NCI-H187 treated with DMSO at 0.1 percent for 48 hours (cell line): Measurements from ENCODE around the gene PDE6A.
"Not testable (repeated sequence)": the region's sequence is repeated elsewhere in the genome, so short reads cannot be mapped to it uniquely, and the experiment has no call there.

ENCODE experiments used
- DNase-seq: peaks from one replicate; lab custom pipeline; 2025; lab: John Stamatoyannopoulos, UW

The PDE6A gene

DNA sequence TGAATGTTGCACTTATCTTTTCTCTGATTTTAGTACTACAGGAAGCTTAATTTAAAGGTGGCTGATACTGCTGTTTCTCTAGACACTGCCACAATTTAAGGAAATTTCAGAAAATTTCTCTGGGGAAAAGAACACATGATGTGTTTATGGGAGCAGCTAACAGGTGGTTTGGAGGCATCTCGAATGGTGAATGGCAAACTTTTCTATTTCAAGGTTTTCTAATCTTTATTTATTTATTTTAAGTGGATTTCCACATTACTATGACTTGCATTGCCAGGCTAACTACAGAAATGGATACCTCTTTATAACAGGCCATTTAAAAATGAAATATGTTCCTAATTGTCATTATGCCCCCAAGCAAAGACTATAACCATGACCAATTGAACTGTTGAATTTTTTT is 50.4 kb downstream of the PDE6A start:
- DNase-seq = no peak

- DNase-seq = no peak
These were observed 51.1 kb downstream of the PDE6A start for GRCh38 chr5:149893403-149893931.

- no peak for DNase-seq
These were observed 52.0 kb downstream of the PDE6A start for GRCh38 chr5:149892594-149892993.

DNA sequence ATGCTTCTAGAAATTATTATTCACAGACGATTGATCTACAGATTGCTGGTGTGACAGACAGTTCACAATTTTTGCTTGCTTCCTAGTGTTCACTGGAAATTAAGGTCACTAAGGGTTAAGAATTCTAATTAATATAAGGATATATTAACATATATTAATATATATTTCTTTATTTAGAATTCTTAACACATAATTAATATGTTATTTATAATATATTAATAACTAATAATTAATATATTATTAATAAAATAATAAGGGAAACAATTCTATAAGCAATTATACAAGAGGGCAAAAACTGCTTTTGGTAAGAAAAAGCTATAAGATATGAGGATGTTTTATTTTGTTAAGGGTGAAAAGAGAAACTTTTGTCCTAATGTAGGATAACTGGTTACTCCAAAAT is 56.3 kb downstream of the PDE6A start:
- DNase-seq = no peak

GRCh38 chr5:149887622-149888183 is 56.9 kb downstream of the PDE6A start:
- no peak for DNase-seq

- no peak for DNase-seq
These were observed 57.7 kb downstream of the PDE6A start for GRCh38 chr5:149886692-149887470.

GRCh38 chr5:149886060-149886459 is 58.5 kb downstream of the PDE6A start:
- no peak for DNase-seq

- DNase-seq = no peak
These were observed 59.1 kb downstream of the PDE6A start for GRCh38 chr5:149885513-149885912.

GRCh38 chr5:149883550-149883949 is 61.0 kb downstream of the PDE6A start:
- no peak for DNase-seq

GRCh38 chr5:149882633-149883032 is 62.0 kb downstream of the PDE6A start:
- DNase-seq = not testable (repeated sequence)

DNA sequence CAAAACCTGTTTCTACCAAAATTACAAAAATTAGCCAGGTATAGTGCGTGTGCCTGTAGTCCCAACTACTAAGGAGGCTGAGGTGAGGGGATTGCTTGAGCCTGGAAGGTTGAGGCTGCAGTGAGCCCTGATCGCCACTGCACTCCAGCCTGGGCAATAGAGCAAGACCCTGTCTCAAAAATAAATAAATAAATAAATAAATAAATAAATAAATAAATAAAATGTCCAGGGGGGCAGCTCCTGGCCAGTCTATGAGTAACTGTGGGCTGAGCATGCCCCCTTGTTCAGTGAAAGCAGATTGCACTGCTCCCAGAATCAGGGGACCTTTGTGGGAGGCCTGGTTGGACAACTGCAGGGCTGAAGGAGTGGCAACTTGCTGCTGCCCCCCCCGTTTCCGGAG is 62.7 kb downstream of the PDE6A start:
- no peak for DNase-seq

DNA sequence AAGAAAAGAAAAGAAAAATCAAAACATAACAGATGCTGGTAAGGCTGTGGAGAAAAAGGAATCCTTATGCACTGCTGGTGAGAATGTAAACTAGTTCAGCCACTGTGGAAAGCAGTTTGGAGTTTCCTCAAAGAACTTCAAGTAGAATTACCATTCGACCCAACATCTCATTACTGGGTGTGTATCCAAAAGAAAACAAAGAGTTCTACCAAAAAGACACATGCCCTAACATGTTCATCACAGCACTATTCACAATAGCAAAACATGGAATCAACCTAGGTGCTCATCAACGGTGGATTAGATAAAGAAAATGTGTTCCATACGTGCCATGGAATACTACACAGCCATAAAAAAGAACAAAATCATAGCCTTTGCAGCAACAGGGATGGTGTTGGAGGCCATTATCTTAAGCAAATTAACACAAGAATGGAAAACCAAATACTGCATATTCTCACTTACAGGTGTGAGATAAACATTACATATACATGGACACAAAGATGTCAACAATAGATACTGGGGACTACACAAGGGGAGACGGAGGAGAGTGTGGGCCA is 63.4 kb downstream of the PDE6A start:
- no peak for DNase-seq

GRCh38 chr5:149879593-149879992 is 65.0 kb downstream of the PDE6A start:
- not testable (repeated sequence) for DNase-seq

- no peak for DNase-seq
These were observed 66.2 kb downstream of the PDE6A start for GRCh38 chr5:149878371-149878770.

DNA sequence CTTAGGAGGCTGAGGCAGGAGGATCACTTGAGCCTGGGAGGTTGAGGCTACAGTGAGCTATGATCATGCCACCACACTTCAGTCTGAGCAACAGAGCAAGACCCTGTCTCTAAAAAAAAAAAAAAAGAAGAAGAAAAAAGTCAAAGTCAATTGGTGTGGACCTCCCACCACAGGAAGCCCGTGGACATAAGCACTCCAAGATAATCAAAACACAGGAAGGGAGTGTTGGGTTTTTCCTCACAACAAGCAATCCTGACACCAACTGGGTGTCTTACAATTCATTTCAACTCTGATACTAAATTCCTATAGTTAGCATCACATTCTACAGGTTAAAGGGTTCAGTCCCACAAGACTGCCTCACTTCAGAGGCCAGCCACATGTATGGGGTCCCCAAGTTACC is 70.7 kb downstream of the PDE6A start:
- no peak for DNase-seq

GRCh38 chr5:149872351-149873040 is 72.1 kb downstream of the PDE6A start:
- no peak for DNase-seq

- DNase-seq = no peak
These were observed 73.1 kb downstream of the PDE6A start for GRCh38 chr5:149871471-149871870.

DNA sequence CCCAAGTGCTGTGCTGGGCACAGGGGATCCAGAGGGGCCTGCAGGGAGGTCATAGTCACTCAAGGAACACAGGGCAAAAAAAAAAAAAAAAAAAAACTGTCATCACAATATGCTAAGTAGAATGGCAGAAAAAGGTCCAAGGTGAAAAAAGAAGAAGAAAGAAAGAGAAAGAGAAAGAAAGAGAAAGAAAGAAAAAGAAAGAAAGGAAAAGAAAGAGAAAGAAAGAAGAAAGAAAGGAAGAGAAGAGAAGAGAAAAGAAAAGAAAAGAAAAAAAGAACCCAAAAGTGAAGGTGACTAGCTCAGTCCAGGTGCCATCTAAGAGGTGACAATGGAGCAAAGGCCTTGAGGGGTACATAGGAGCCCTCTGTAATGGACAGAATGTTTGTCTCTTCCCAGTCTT is 73.9 kb downstream of the PDE6A start:
- DNase-seq = no peak

- DNase-seq = no peak
These were observed 74.4 kb downstream of the PDE6A start for GRCh38 chr5:149870232-149870631.

GRCh38 chr5:149869411-149869821 is 75.2 kb downstream of the PDE6A start:
- no peak for DNase-seq

DNA sequence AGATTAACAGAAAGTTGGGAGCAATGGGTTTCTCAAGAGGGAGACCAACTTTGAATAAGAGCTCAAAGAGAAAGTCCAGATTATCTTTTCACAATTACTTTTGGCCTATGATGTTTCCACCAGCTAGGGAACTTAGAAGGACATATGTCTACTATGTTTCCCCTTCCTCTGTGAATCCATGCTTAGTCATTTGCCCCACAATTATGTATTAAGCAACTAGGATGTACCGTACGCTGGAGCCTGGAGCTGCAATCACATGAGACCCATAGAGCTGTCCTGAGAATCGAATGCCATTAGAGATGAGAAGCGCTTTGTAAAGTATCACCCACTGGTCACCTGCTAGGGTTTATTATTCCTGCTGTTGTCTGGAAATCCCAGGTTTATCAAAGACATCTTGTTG is 78.8 kb downstream of the PDE6A start:
- no peak for DNase-seq

DNA sequence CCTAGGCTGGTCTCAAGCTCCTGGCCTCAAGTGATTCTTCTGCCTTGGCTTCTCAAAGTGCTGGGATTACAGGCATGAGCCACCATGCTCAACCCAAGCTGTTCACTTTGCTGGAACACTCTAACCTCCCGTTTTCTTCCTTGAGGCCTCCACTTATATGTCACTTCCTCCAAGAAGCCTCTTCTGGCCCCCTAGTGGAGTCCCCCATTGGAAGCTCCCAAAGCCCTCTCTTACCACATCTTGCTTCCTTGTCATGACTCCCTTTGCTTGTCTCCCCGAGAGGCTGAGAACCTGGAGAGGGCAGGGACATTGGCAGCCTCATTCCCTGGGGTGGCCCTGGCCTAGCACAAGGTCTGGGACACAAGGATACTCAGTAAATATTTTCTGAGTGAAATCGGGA is 80.8 kb downstream of the PDE6A start:
- DNase-seq = no peak

DNA sequence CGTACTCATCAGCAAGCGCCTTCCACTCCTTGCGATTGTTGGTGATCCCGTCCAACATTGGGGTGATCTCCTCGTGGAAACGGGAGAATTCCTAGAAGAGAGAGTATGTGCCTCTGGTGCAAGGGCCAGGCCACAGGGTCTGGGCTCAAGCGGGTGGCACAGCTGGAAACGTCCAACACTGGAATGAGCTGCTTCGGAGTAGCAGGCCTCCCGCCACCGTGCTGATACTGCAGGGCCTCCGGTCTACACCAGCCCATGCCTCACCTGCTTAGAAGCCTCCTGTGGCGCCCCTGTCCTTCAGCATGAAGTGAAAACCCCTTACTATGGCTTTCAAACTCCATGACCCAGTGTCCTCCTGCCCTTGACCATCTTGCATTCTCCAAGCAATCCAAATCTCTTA is 81.4 kb downstream of the PDE6A start:
- no peak for DNase-seq
